ENCODE results near the gene ELOA. TPM values are rescaled to one million over a fixed set of nuclear protein-coding genes. Genes with fewer than 3 reads are reported as not detected.

Gene ELOA
- total RNA-seq, 1 donor from 2014 or later, result 40.6 TPM

DNA sequence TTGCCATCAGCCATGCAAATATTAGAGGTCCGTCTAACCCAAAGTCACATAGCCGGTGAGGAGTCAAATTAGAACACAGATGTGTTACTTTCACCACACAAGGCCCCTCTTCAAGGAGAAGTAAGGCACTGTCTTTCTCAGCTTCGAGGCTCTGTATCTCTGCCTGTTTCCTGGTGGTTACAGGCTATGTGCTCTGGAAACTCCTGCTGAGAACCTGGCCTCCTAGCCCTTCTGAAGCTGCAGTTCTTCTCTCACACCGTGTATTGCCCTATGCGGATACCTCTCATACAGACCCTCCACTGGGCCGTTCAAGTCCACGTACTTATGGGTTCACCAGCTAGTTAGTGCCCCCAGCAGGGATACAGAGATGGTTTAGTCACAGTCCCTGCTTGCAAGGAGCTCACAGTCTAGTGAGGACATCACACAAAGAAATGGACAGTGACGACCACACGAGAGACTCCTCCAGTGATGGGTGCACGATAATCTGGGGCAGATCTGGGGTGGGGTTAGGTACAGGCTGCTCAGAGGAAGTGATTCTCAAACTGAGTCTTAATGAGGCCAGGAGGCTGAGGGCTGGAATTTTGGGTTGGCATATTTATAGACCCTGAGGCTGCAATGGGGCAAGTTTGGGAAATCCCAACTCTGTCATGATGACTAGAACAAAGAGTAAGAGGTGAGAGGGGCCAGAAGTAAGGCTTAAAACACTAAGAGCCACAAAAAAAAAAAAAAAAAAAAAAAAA, 22.8 kb upstream of the ELOA start:
- no peak overlapping the region for H3K4me3 Mint-ChIP-seq (ENCODE audit: unreplicated experiment)

GRCh38 chr1:23722652-23723051, 20.6 kb upstream of the ELOA start:
- no peaks in the 10 kb centered on the region for H3K36me3 Mint-ChIP-seq (ENCODE audit: unreplicated experiment)
- DNase-seq, result no peak
- TF ChIP-seq, protein P1, sequence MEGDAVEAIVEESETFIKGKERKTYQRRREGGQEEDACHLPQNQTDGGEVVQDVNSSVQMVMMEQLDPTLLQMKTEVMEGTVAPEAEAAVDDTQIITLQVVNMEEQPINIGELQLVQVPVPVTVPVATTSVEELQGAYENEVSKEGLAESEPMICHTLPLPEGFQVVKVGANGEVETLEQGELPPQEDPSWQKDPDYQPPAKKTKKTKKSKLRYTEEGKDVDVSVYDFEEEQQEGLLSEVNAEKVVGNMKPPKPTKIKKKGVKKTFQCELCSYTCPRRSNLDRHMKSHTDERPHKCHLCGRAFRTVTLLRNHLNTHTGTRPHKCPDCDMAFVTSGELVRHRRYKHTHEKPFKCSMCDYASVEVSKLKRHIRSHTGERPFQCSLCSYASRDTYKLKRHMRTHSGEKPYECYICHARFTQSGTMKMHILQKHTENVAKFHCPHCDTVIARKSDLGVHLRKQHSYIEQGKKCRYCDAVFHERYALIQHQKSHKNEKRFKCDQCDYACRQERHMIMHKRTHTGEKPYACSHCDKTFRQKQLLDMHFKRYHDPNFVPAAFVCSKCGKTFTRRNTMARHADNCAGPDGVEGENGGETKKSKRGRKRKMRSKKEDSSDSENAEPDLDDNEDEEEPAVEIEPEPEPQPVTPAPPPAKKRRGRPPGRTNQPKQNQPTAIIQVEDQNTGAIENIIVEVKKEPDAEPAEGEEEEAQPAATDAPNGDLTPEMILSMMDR (IDR thresholded peaks at IDR 0.05; ENCODE audit: partially characterized antibody, unreplicated experiment), result no peak
- H3K9me3 Mint-ChIP-seq (ENCODE audit: unreplicated experiment), result no peaks in the 10 kb centered on the region
- peaks cover 2% of the 10 kb centered on the region for H3K27me3 Mint-ChIP-seq (ENCODE audit: unreplicated experiment)
- H3K4me3 Mint-ChIP-seq (ENCODE audit: unreplicated experiment), result no peak overlapping the region
- H3K4me1 Mint-ChIP-seq (ENCODE audit: low read depth, unreplicated experiment), result peaks cover 3% of the 10 kb centered on the region
- H3K27ac Mint-ChIP-seq (ENCODE audit: unreplicated experiment), result no peak overlapping the region

More for the DNA sequence above, 22.8 kb upstream of the ELOA start:
- TF ChIP-seq, protein P1 (IDR thresholded peaks at IDR 0.05; ENCODE audit: partially characterized antibody, unreplicated experiment), result no peak
- H3K27ac Mint-ChIP-seq (ENCODE audit: unreplicated experiment), result no peak overlapping the region
- H3K9me3 Mint-ChIP-seq (ENCODE audit: unreplicated experiment), result no peaks in the 10 kb centered on the region
- no peak for DNase-seq
- H3K4me1 Mint-ChIP-seq (ENCODE audit: low read depth, unreplicated experiment), result peaks cover 3% of the 10 kb centered on the region
- peaks cover 2% of the 10 kb centered on the region for H3K27me3 Mint-ChIP-seq (ENCODE audit: unreplicated experiment)
- no peaks in the 10 kb centered on the region for H3K36me3 Mint-ChIP-seq (ENCODE audit: unreplicated experiment)

GRCh38 chr1:23726686-23727085, 16.6 kb upstream of the ELOA start:
- Mint-ChIP-seq H3K27ac (ENCODE audit: unreplicated experiment) (no peak overlapping the region), H3K4me1 (ENCODE audit: low read depth, unreplicated experiment) (peaks cover 5% of the 10 kb centered on the region), H3K27me3 (ENCODE audit: unreplicated experiment) (peaks cover 6% of the 10 kb centered on the region), H3K9me3 (ENCODE audit: unreplicated experiment) (no peaks in the 10 kb centered on the region), H3K4me3 (ENCODE audit: unreplicated experiment) (no peak overlapping the region), H3K36me3 (ENCODE audit: unreplicated experiment) (no peaks in the 10 kb centered on the region)
- DNase-seq, result no peak
- TF ChIP-seq, protein P1 (IDR thresholded peaks at IDR 0.05; ENCODE audit: partially characterized antibody, unreplicated experiment), result no peak

- H3K4me1 Mint-ChIP-seq (ENCODE audit: low read depth, unreplicated experiment), result peaks cover 5% of the 10 kb centered on the region
- DNase-seq, result no peak
- peaks cover 6% of the 10 kb centered on the region for H3K27me3 Mint-ChIP-seq (ENCODE audit: unreplicated experiment)
- no peaks in the 10 kb centered on the region for H3K9me3 Mint-ChIP-seq (ENCODE audit: unreplicated experiment)
- H3K4me3 Mint-ChIP-seq (ENCODE audit: unreplicated experiment), result no peak overlapping the region
- TF ChIP-seq, protein P1 (IDR thresholded peaks at IDR 0.05; ENCODE audit: partially characterized antibody, unreplicated experiment), result no peak
- H3K27ac Mint-ChIP-seq (ENCODE audit: unreplicated experiment), result no peak overlapping the region
- H3K36me3 Mint-ChIP-seq (ENCODE audit: unreplicated experiment), result no peaks in the 10 kb centered on the region
These were observed 15.9 kb upstream of the ELOA start for GRCh38 chr1:23727362-23727811.

Data from glutamatergic neuron (in vitro differentiated cells).